NCI-H2107 treated with DMSO at 0.1 percent for 48 hours (cell line): ENCODE data around the gene LCE1C.

Source experiments
- DNase-seq: peaks from one replicate; lab custom pipeline; 2025; ENCODE audit not compliant: unreplicated experiment; lab: John Stamatoyannopoulos, UW

Gene LCE1C

DNA sequence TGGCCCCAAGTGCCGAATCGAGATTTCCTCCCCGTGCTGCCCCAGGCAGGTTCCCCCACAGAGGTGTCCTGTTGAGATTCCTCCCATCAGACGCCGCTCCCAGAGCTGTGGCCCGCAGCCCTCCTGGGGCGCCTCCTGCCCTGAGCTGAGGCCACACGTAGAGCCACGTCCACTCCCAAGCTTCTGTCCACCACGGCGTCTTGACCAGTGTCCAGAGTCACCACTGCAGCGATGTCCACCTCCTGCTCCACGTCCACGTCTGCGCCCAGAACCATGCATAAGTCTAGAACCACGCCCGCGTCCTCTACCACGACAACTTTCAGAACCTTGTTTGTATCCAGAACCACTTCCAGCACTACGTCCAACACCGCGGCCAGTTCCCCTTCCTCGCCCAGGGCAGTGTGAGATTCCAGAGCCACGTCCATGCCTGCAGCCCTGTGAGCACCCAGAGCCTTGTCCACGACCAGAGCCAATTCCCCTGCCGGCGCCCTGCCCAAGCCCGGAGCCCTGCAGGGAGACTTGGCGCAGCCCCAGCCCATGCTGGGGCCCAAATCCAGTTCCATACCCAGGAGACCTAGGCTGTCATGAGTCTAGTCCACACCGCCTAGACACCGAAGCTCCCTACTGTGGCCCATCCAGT, 45.8 kb downstream of the LCE1C start:
- no peak for DNase-seq

DNA sequence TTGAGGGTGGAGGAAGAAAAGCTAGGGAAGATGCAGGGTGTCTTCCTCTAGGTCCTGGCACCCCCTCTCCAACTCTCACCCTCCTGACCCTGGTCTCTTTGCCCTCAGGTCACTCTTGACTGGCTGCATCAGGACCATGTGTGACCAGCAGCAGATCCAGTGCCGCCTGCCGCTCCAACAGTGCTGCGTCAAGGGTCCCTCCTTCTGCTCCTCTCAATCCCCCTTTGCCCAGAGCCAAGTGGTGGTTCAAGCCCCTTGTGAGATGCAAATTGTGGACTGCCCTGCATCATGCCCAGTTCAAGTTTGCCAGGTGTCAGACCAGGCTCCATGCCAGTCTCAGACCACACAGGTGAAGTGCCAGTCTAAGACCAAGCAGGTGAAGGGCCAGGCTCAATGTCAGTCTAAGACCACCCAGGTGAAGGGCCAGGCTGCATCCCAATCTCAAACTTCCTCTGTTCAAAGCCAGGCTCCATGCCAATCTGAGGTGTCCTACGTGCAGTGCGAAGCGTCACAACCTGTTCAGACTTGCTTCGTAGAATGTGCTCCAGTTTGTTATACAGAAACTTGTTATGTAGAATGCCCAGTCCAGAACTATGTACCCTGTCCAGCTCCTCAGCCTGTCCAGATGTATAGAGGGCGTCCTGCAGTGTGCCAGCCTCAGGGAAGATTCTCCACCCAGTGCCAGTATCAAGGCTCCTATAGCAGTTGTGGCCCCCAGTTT, 46.8 kb downstream of the LCE1C start:
- DNase-seq, result no peak

DNA sequence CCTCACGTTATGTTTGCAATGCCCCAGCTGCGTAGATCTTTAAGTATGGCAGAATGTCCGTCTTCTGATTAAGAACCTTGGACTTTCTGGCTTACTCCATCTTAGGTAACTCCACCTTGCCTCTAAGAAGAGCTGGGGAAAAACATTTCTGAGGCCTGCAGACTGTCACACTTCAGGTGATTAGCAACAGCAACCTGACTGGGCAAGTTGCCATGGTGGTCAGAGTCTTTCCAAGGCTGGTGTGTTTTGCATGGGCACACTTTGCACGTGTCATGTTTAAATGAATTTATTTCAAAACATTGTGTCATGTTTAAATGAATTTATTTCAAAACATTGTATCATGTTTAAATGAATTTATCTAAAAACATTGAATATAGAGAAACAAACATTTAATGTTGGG, 47.8 kb downstream of the LCE1C start:
- DNase-seq, result no peak

DNA sequence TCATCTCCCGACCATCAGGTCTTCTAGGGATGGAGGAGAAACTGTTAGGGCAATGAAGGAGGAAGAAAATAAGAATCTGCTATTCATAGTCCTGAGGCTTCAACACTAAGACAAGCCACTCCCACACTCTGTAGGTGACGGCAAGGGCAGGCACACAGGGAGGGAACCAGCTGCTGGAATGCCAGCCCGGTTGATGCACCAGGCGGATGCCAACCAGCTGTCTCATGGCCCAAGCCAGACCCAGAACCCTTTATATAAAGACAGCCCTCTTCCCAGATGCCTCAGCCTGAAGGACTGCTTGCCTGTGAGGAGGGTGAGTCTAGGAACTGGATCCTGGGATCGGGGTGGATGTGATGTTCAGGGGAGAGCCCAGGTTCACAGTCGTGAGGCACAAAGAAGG, 48.7 kb downstream of the LCE1C start, which contains the start of gene KPRP:
KPRP (plus strand) TSS at position 279 of the 400 bp plus-strand sequence. CDS start 1,564 bp downstream, outside the sequence.
- DNase-seq, result no peak

DNA sequence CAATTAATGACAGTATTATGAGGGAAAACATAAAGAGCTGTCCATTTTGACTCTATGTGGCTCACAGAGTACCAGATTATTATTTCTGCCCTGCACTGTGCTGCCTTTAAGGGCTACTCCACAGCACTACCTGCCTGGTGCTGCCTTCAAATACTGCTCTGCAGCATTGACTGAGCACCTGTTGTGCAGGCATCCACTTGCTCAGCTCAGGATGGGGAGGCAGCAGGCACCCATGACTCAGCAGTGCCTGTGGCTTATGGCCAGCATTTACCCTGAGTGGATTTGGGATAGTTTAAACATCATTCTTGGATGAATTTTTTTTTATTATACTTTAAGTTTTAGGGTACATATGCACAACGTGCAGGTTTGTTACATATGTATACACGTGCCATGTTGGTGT, 49.6 kb downstream of the LCE1C start:
- DNase-seq, result no peak
